PC-3 (cell line): Measurements from ENCODE around the gene MMP1. TPM values are rescaled to one million over a fixed set of nuclear protein-coding genes. Genes with fewer than 3 reads are reported as not detected.

ENCODE experiments used
- ATAC-seq: fragments of 200-7000 bp; cut with Tn5 transposase; 2 replicates; pipeline ENCODE4 v1.9.1; 2020; ENCODE audit warnings: mild to moderate bottlenecking, moderate library complexity
- BruUV-seq: library from RNA; stranded (reverse); fragments of 400-500 nt; replicated peaks from 2 replicates; lab custom pipeline; 2021; lab: Mats Ljungman, UMichigan
- CTCF ChIA-PET: fragments of 300-600 bp; sonication (Branson Sonifier 250); formaldehyde crosslinking; loops from one replicate; lab custom pipeline; 2022; ENCODE audit warnings: antibody characterized with exemption; lab: Charles Lee
- POLR2A ChIA-PET: fragments of 300-600 bp; sonication (Branson Sonifier 250); formaldehyde crosslinking; loops from one replicate; lab custom pipeline; 2022; ENCODE audit warnings: antibody characterized with exemption; ENCODE audit not compliant: unreplicated experiment; lab: Charles Lee
- DNase-seq: peaks from one replicate; pipeline ENCODE4 v3.0.0-alpha.2; 2015
- H2AFZ ChIP-seq: fragments of 300-600 bp; sonication (generic); 2 replicates; pipeline ENCODE4 v1.6.0; 2016; ENCODE audit warnings: antibody characterized with exemption, low read length
- H3F3A ChIP-seq: fragments of 300-600 bp; sonication (generic); one replicate; pipeline ENCODE4 v1.6.0; 2017; ENCODE audit warnings: antibody characterized with exemption, low read length, control low read depth, mild to moderate bottlenecking; ENCODE audit not compliant: unreplicated experiment
- H3K27ac ChIP-seq: fragments of 300-600 bp; sonication (generic); 2 replicates; pipeline ENCODE4 v1.5.1; 2016; ENCODE audit warnings: mild to moderate bottlenecking, low read length
- H3K27me3 ChIP-seq: fragments of 300-600 bp; sonication (generic); 2 replicates; pipeline ENCODE4 v1.6.1; 2016; ENCODE audit warnings: low read length, mixed read lengths
- H3K36me3 ChIP-seq: fragments of 300-600 bp; sonication (generic); 2 replicates; pipeline ENCODE4 v1.6.1; 2016; ENCODE audit warnings: low read depth, mixed run types, low read length, mixed read lengths
- H3K4me1 ChIP-seq: fragments of 300-600 bp; sonication (generic); 2 replicates; pipeline ENCODE4 v1.5.1; 2016; ENCODE audit warnings: low read length; ENCODE audit not compliant: insufficient read depth
- H3K4me2 ChIP-seq: fragments of 300-600 bp; sonication (generic); 2 replicates; pipeline ENCODE4 v1.6.0; 2016; ENCODE audit warnings: low read length
- H3K4me3 ChIP-seq: fragments of 300-600 bp; sonication (generic); 2 replicates; pipeline ENCODE4 v1.5.1; 2016; ENCODE audit warnings: mild to moderate bottlenecking, low read length, mixed read lengths
- H3K79me2 ChIP-seq: fragments of 300-600 bp; sonication (generic); 2 replicates; pipeline ENCODE4 v1.6.1; 2017; ENCODE audit warnings: low read length, mixed read lengths
- H3K9ac ChIP-seq: fragments of 300-600 bp; sonication (generic); 2 replicates; pipeline ENCODE4 v1.6.0; 2016; ENCODE audit warnings: mild to moderate bottlenecking, low read length
- H3K9me2 ChIP-seq: fragments of 300-600 bp; sonication (generic); replicated peaks from 2 replicates; pipeline ENCODE4 v1.6.1; 2016; ENCODE audit warnings: mixed run types, low read length, mixed read lengths
- H3K9me3 ChIP-seq: fragments of 300-600 bp; sonication (generic); 2 replicates; pipeline ENCODE4 v1.6.1; 2016; ENCODE audit warnings: low read length, mixed read lengths
- H4K20me1 ChIP-seq: fragments of 300-600 bp; sonication (generic); 2 replicates; pipeline ENCODE4 v1.6.1; 2016; ENCODE audit warnings: low read length, mixed read lengths
- CTCF ChIP-seq: fragments of 300-600 bp; sonication (generic); conservative IDR thresholded peaks from 2 replicates; pipeline ENCODE4 v1.5.1; 2017; ENCODE audit warnings: antibody characterized with exemption, low read depth, mild to moderate bottlenecking, low read length
- EZH2 ChIP-seq: fragments of 300-600 bp; sonication (generic); IDR thresholded peaks from one replicate; pipeline ENCODE4 v1.6.1; 2017; ENCODE audit warnings: antibody characterized with exemption, mild to moderate bottlenecking, low read length; ENCODE audit not compliant: unreplicated experiment
- EZH2phosphoT487 ChIP-seq: fragments of 300-600 bp; sonication (generic); IDR thresholded peaks from 2 replicates; pipeline ENCODE4 v1.6.1; 2018; ENCODE audit warnings: mild to moderate bottlenecking, antibody characterized with exemption, low read length, borderline replicate concordance
- intact Hi-C: fragments of 100-400 bp; cut with micrococcal nuclease; formaldehyde crosslinking; loops from 2 replicates; pipeline ENCODE4 v1.9.0; 2023
- total RNA-seq: library from RNA; depleted of rRNA; stranded (reverse); fragments of >200 nt; gene quantifications from 2 replicates; pipeline ENCODE4 v1.2.3, GENCODE V29; 2014

The MMP1 gene
- total RNA-seq, 1 experiment from 2014 or later = 7.3 TPM

- H2AFZ ChIP-seq = no peak overlapping the region
- intact Hi-C loops = no loop called here
- H3K36me3 ChIP-seq = no peaks in the 10 kb centered on the region
- CTCF ChIA-PET = no interaction called here
- no peaks in the 10 kb centered on the region for H3K9me2 ChIP-seq
- BruUV-seq = no TSS peak
- no peaks in the 10 kb centered on the region for H4K20me1 ChIP-seq
- no peaks in the 10 kb centered on the region for H3K79me2 ChIP-seq
- no peak overlapping the region for H3K4me3 ChIP-seq
- no peaks in the 10 kb centered on the region for H3K27me3 ChIP-seq
- no peaks in the 10 kb centered on the region for H3F3A ChIP-seq
- POLR2A ChIA-PET = no interaction called here
- 0 out of 2 replicates have a peak, but pooled peaks cover 5% of the 10 kb centered on the region for H3K4me1 ChIP-seq
- no peaks in the 10 kb centered on the region for H3K9me3 ChIP-seq
- TF ChIP-seq CTCF = no peak
- TF ChIP-seq EZH2phosphoT487 = no peak
- no peak for TF ChIP-seq EZH2
- ATAC-seq = no peak
- no peak overlapping the region for H3K9ac ChIP-seq
- no peak overlapping the region for H3K4me2 ChIP-seq
- no peak for DNase-seq
- H3K27ac ChIP-seq = no peak overlapping the region
These were observed 14.2 kb upstream of the MMP1 start for GRCh38 chr11:102812188-102812587.

GRCh38 chr11:102810950-102811660 is 13.1 kb upstream of the MMP1 start:
- Histone ChIP-seq H3F3A (no peaks in the 10 kb centered on the region), H2AFZ (0 out of 2 replicates have a peak overlapping the region, but pooled peaks have one; percentile 2), H3K79me2 (no peaks in the 10 kb centered on the region), H3K9ac (no peak overlapping the region), H4K20me1 (no peaks in the 10 kb centered on the region), H3K27ac (no peak overlapping the region), H3K4me1 (0 out of 2 replicates have a peak, but pooled peaks cover 5% of the 10 kb centered on the region), H3K9me3 (no peaks in the 10 kb centered on the region), H3K4me3 (no peak overlapping the region), H3K9me2 (no peaks in the 10 kb centered on the region), H3K4me2 (no peak overlapping the region), H3K27me3 (no peaks in the 10 kb centered on the region), H3K36me3 (no peaks in the 10 kb centered on the region)
- DNase-seq = peak; percentile 69
- TF ChIP-seq EZH2 (no peak), CTCF (peak; percentile 88)
- ATAC-seq = peak; percentile 86
- intact Hi-C loops = loop anchor here (1.0 kb wide), 4 partner anchors 78 to 244 kb away; no protein-coding TSS in a partner anchor
- no TSS peak for BruUV-seq
- ChIA-PET CTCF (no interaction called here), POLR2A (no interaction called here)

- H3F3A ChIP-seq = no peaks in the 10 kb centered on the region
- H3K79me2 ChIP-seq = no peaks in the 10 kb centered on the region
- no peak overlapping the region for H3K9ac ChIP-seq
- H3K4me3 ChIP-seq = no peak overlapping the region
- CTCF ChIA-PET = interaction anchor here (1.0 kb wide), 1 partner anchor 131 kb away, joined by 5 read pairs; no protein-coding TSS in a partner anchor
- no peak overlapping the region for H2AFZ ChIP-seq
- intact Hi-C loops = no loop called here
- H4K20me1 ChIP-seq = no peaks in the 10 kb centered on the region
- H3K4me2 ChIP-seq = no peak overlapping the region
- no peak for ATAC-seq
- 0 out of 2 replicates have a peak, but pooled peaks cover 5% of the 10 kb centered on the region for H3K4me1 ChIP-seq
- POLR2A ChIA-PET = no interaction called here
- no peaks in the 10 kb centered on the region for H3K9me2 ChIP-seq
- H3K36me3 ChIP-seq = no peaks in the 10 kb centered on the region
- H3K9me3 ChIP-seq = no peaks in the 10 kb centered on the region
- no peak for TF ChIP-seq EZH2phosphoT487
- TF ChIP-seq CTCF = no peak
- TF ChIP-seq EZH2 = no peak
- no peaks in the 10 kb centered on the region for H3K27me3 ChIP-seq
- BruUV-seq = no TSS peak
- DNase-seq = no peak
- no peak overlapping the region for H3K27ac ChIP-seq
These were observed 12.0 kb upstream of the MMP1 start for GRCh38 chr11:102809971-102810370.
